Measurements from ENCODE around the gene GPC5. TPM values are rescaled to one million over a fixed set of nuclear protein-coding genes. Genes with fewer than 3 reads are reported as not detected.

The GPC5 gene
- total RNA-seq, 2 donors from 2014 or later, result 0.83 to 1.3 TPM

- H3K4me1 ChIP-seq, result no peaks in the 10 kb centered on the region
- TF ChIP-seq CTCF (IDR thresholded peaks at IDR 0.05), result no peak
- no peaks in the 10 kb centered on the region for H3K27me3 ChIP-seq
- no peaks in the 10 kb centered on the region for H3K9me3 ChIP-seq
- H3K27ac ChIP-seq, result no peak overlapping the region
- DNase-seq (ENCODE audit: low spot score), result no peak
- no peaks in the 10 kb centered on the region for H3K36me3 ChIP-seq
- no peak overlapping the region for H3K4me3 ChIP-seq
Measured at GRCh38 chr13:91845612-91846011, 447.2 kb downstream of the GPC5 start.

GRCh38 chr13:91863699-91864098, 465.3 kb downstream of the GPC5 start:
- no peak for DNase-seq (ENCODE audit: low spot score)
- H3K9me3 ChIP-seq, result no peaks in the 10 kb centered on the region
- no peaks in the 10 kb centered on the region for H3K36me3 ChIP-seq
- no peaks in the 10 kb centered on the region for H3K27me3 ChIP-seq
- no peaks in the 10 kb centered on the region for H3K4me1 ChIP-seq
- TF ChIP-seq CTCF (IDR thresholded peaks at IDR 0.05), result no peak
- H3K4me3 ChIP-seq, result no peak overlapping the region
- H3K27ac ChIP-seq, result no peak overlapping the region

- no peak overlapping the region for H3K4me3 ChIP-seq
- H3K4me1 ChIP-seq, result no peaks in the 10 kb centered on the region
- no peak for DNase-seq (ENCODE audit: low spot score)
- H3K27ac ChIP-seq, result no peak overlapping the region
- no peaks in the 10 kb centered on the region for H3K36me3 ChIP-seq
- no peaks in the 10 kb centered on the region for H3K27me3 ChIP-seq
- TF ChIP-seq CTCF (IDR thresholded peaks at IDR 0.05), result no peak
- no peaks in the 10 kb centered on the region for H3K9me3 ChIP-seq
Measured at GRCh38 chr13:91868351-91868750, 469.9 kb downstream of the GPC5 start.

GRCh38 chr13:91878491-91878890, 480.1 kb downstream of the GPC5 start:
- no peaks in the 10 kb centered on the region for H3K36me3 ChIP-seq
- H3K4me1 ChIP-seq, result no peaks in the 10 kb centered on the region
- H3K27me3 ChIP-seq, result no peaks in the 10 kb centered on the region
- H3K4me3 ChIP-seq, result no peak overlapping the region
- TF ChIP-seq CTCF (IDR thresholded peaks at IDR 0.05), result no peak
- H3K27ac ChIP-seq, result no peak overlapping the region
- no peaks in the 10 kb centered on the region for H3K9me3 ChIP-seq
- no peak for DNase-seq (ENCODE audit: low spot score)

- Histone ChIP-seq H3K4me1 (no peaks in the 10 kb centered on the region), H3K36me3 (no peaks in the 10 kb centered on the region), H3K27me3 (no peaks in the 10 kb centered on the region), H3K9me3 (no peaks in the 10 kb centered on the region), H3K4me3 (no peak overlapping the region), H3K27ac (no peak overlapping the region)
- DNase-seq (ENCODE audit: low spot score), result no peak
- TF ChIP-seq CTCF (IDR thresholded peaks at IDR 0.05), result no peak
Measured at GRCh38 chr13:91879360-91879759, 480.9 kb downstream of the GPC5 start.

GRCh38 chr13:91882918-91883317, 484.5 kb downstream of the GPC5 start:
- no peak overlapping the region for H3K4me3 ChIP-seq
- H3K9me3 ChIP-seq, result no peaks in the 10 kb centered on the region
- DNase-seq (ENCODE audit: low spot score), result no peak
- no peaks in the 10 kb centered on the region for H3K27me3 ChIP-seq
- no peak for TF ChIP-seq CTCF (IDR thresholded peaks at IDR 0.05)
- H3K4me1 ChIP-seq, result no peaks in the 10 kb centered on the region
- no peak overlapping the region for H3K27ac ChIP-seq
- H3K36me3 ChIP-seq, result no peaks in the 10 kb centered on the region

All from right atrium auricular region (tissue), 2 donors.